IMR-90 (cell line): Measurements from ENCODE around the gene CHPF.

Experiments
- CEBPB ChIP-seq: IDR thresholded peaks from 2 replicates; pipeline ENCODE4 v1.6.1; 2012; ENCODE audit warnings: low read depth, low read length, improper control_type of control experiment
- MAFK ChIP-seq: IDR thresholded peaks from 2 replicates; pipeline ENCODE4 v1.6.1; 2012; ENCODE audit warnings: low read depth, low read length, improper control_type of control experiment
- MXI1 ChIP-seq: IDR thresholded peaks from 2 replicates; pipeline ENCODE4 v1.6.1; 2012; ENCODE audit warnings: low read depth, mild to moderate bottlenecking, low read length, moderate library complexity, borderline replicate concordance
- POLR2A ChIP-seq: IDR thresholded peaks from 2 replicates; pipeline ENCODE4 v1.6.1; 2012; ENCODE audit warnings: mild to moderate bottlenecking, low read depth, low read length
- RAD21 ChIP-seq: IDR thresholded peaks from 2 replicates; pipeline ENCODE4 v1.6.1; 2012; ENCODE audit warnings: low read length, improper control_type of control experiment
- SMC3 ChIP-seq: fragments of 150-350 bp; IDR thresholded peaks from 2 replicates; pipeline ENCODE4 v1.6.1; 2016; ENCODE audit warnings: low read depth, mild to moderate bottlenecking, antibody characterized with exemption, low read length, moderate library complexity
- TF ChIP-seq, protein P1 (sequence below): conservative IDR thresholded peaks from 2 replicates; pipeline ENCODE4 v1.5.1; 2012; ENCODE audit warnings: mild to moderate bottlenecking, low read depth, low read length, improper control_type of control experiment
- TF ChIP-seq, protein P2 (sequence below): fragments of 150-350 bp; IDR thresholded peaks from 2 replicates; pipeline ENCODE4 v1.6.1; 2017; ENCODE audit warnings: mild to moderate bottlenecking, antibody characterized with exemption, low read length, low read depth

DNA sequence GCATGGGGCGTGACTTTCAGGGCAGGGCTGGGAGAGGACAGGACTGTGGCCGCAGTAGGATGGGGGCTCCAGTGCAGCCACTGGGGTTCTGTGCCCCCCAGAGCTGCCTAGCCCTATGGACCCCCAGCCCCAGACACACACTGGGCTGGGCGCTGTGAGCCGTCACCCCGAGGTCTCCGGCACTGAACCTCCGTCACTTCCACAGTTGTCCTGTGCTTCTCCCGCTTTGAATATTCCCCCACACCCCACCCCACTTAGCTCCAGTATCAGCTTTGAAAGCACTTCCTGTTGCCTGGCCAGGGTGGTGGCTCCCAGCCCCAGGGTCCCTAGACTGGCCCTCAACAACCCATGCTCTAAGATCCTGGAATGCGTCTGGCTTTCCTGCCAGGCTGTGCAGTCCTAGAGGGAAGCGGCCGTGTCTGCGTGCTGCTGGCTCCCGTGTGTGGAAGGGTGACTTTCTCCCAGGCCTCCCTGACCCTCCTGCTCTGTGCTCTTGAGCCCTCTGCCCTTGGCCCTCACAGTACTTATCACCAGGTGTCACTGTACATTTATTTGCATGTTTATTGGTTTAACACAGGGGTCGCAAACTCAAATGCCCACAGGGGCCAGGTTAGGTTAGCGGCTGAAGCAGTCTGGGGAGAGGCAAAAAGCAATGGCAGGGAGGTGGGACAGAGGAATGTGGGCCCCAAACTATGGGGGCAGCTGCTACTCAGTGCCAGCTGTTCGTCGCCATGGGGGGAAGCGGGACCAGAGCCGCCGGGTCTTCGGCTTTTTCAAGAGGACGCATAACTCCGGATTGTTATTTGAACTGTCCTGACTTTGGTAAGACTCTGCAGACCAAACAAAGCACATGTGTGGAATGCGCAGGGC, 17.8 kb upstream of the CHPF start:
- TF ChIP-seq POLR2A (no peak), CEBPB (no peak), RAD21 (no peak), MAFK (no peak), SMC3 (no peak), MXI1 (no peak)
- TF ChIP-seq, protein P1, sequence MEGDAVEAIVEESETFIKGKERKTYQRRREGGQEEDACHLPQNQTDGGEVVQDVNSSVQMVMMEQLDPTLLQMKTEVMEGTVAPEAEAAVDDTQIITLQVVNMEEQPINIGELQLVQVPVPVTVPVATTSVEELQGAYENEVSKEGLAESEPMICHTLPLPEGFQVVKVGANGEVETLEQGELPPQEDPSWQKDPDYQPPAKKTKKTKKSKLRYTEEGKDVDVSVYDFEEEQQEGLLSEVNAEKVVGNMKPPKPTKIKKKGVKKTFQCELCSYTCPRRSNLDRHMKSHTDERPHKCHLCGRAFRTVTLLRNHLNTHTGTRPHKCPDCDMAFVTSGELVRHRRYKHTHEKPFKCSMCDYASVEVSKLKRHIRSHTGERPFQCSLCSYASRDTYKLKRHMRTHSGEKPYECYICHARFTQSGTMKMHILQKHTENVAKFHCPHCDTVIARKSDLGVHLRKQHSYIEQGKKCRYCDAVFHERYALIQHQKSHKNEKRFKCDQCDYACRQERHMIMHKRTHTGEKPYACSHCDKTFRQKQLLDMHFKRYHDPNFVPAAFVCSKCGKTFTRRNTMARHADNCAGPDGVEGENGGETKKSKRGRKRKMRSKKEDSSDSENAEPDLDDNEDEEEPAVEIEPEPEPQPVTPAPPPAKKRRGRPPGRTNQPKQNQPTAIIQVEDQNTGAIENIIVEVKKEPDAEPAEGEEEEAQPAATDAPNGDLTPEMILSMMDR, result no peak
- TF ChIP-seq, protein P2, sequence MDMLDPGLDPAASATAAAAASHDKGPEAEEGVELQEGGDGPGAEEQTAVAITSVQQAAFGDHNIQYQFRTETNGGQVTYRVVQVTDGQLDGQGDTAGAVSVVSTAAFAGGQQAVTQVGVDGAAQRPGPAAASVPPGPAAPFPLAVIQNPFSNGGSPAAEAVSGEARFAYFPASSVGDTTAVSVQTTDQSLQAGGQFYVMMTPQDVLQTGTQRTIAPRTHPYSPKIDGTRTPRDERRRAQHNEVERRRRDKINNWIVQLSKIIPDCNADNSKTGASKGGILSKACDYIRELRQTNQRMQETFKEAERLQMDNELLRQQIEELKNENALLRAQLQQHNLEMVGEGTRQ, result no peak
